Fibroblast of lung (primary cell): ENCODE results near the gene TCFL5.

ENCODE experiments used
- EZH2 ChIP-seq: IDR thresholded peaks from 2 replicates; pipeline ENCODE4 v1.5.1; 2012; ENCODE audit warnings: low read length, control low read depth, mild to moderate bottlenecking; ENCODE audit errors: missing control alignments
- TF ChIP-seq, protein P1 (sequence below), 2 donors: IDR thresholded peaks in 1 of 2; conservative IDR thresholded peaks in 1 of 2; 1 replicate in 1 of 2; 2 replicates in 1 of 2; pipeline ENCODE4 v1.5.1; 2011 to 2012; ENCODE audit warnings: low read length in 2 of 2, control low read depth in 1 of 2, inconsistent platforms in 1 of 2, low read depth in 1 of 2, mild to moderate bottlenecking in 1 of 2

DNA sequence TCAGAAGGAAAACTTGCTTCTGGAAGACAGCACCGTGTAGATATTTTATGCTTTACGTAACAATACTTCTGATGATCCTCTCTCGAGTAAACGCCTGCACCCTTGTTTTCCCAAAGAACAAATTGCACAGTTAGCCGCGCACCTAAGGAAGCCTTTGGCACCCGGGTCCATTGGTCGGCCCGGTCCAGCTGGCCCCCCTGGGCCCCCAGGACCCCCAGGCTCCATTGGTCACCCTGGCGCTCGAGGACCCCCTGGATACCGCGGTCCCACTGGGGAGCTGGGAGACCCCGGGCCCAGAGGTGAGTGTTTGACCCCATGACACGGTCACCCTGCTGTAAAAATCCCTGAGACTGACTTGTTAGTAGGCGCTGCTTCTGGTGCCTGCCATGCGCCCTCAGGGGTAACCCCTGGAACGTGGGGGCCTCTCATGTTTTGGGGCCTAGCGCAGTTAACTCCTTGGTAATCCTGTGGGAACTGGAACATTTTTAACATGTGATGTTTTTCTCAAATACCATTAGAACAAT lies 24.6 kb downstream of the TCFL5 start:
- TF ChIP-seq, protein P1, sequence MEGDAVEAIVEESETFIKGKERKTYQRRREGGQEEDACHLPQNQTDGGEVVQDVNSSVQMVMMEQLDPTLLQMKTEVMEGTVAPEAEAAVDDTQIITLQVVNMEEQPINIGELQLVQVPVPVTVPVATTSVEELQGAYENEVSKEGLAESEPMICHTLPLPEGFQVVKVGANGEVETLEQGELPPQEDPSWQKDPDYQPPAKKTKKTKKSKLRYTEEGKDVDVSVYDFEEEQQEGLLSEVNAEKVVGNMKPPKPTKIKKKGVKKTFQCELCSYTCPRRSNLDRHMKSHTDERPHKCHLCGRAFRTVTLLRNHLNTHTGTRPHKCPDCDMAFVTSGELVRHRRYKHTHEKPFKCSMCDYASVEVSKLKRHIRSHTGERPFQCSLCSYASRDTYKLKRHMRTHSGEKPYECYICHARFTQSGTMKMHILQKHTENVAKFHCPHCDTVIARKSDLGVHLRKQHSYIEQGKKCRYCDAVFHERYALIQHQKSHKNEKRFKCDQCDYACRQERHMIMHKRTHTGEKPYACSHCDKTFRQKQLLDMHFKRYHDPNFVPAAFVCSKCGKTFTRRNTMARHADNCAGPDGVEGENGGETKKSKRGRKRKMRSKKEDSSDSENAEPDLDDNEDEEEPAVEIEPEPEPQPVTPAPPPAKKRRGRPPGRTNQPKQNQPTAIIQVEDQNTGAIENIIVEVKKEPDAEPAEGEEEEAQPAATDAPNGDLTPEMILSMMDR (conservative IDR thresholded peaks at IDR 0.05 in 1 of 2, IDR thresholded peaks at IDR 0.05 in 1 of 2; ENCODE audit: low read depth in 1 of 2, low read length in 2 of 2): no peak
- no peak for TF ChIP-seq EZH2
